Measurements from ENCODE around the gene METTL4.

DNA sequence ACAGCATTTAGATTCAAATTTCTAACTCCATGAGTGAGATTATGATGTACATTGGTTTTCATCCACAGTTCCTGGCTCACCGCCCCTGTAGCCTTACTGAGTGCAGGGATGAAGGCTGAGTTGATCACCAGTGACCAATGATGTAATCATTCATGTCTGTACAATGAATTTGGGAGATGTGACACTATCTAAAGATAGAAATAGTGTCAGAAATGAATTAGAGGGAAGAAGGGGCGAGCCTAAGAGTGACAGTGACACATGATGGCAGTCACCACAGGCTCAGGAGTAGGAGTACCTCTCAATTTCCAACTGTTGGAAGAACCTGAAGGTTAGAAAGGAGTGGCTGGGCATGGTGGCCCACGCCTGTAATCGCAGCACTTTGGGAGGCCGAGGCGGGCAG lies 3.2 kb downstream of the METTL4 start:
- TF ChIP-seq, protein P1, sequence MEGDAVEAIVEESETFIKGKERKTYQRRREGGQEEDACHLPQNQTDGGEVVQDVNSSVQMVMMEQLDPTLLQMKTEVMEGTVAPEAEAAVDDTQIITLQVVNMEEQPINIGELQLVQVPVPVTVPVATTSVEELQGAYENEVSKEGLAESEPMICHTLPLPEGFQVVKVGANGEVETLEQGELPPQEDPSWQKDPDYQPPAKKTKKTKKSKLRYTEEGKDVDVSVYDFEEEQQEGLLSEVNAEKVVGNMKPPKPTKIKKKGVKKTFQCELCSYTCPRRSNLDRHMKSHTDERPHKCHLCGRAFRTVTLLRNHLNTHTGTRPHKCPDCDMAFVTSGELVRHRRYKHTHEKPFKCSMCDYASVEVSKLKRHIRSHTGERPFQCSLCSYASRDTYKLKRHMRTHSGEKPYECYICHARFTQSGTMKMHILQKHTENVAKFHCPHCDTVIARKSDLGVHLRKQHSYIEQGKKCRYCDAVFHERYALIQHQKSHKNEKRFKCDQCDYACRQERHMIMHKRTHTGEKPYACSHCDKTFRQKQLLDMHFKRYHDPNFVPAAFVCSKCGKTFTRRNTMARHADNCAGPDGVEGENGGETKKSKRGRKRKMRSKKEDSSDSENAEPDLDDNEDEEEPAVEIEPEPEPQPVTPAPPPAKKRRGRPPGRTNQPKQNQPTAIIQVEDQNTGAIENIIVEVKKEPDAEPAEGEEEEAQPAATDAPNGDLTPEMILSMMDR (IDR thresholded peaks at IDR 0.05; ENCODE audit: poor library complexity), result no peak
- TF ChIP-seq EZH2 (IDR thresholded peaks at IDR 0.05; ENCODE audit: borderline replicate concordance) (no peak), EZH2phosphoT487 (IDR thresholded peaks at IDR 0.05; ENCODE audit: low read depth, severe bottlenecking, unreplicated experiment) (no peak)
